HCT116 (cell line): Measurements from ENCODE around the gene ABHD12B.
A peak's percentile ranks its signal among the peaks of the same experiment; 100 is the strongest.

Experiments
- CEBPB ChIP-seq: IDR thresholded peaks from 2 replicates; pipeline ENCODE4 v1.6.1; 2012; ENCODE audit warnings: low read depth
- EGR1 ChIP-seq: IDR thresholded peaks from 2 replicates; pipeline ENCODE4 v1.6.1; 2012; ENCODE audit warnings: low read depth
- ELF1 ChIP-seq: IDR thresholded peaks from 2 replicates; pipeline ENCODE4 v1.6.1; 2012; ENCODE audit warnings: low read depth, borderline replicate concordance
- EZH2 ChIP-seq: fragments of 200-600 bp; sonication (generic); IDR thresholded peaks from 2 replicates; pipeline ENCODE4 v1.6.1; 2017; ENCODE audit warnings: antibody characterized with exemption, mixed run types
- POLR2A ChIP-seq: IDR thresholded peaks from 2 replicates; pipeline ENCODE4 v1.7.0; 2011; ENCODE audit warnings: borderline replicate concordance; ENCODE audit not compliant: insufficient read depth, insufficient read length; ENCODE audit errors: extremely low read depth
- POLR2AphosphoS5 ChIP-seq: IDR thresholded peaks from 2 replicates; pipeline ENCODE4 v1.6.1; 2011; ENCODE audit warnings: mild to moderate bottlenecking, low read depth, low read length, moderate library complexity
- SP1 ChIP-seq: IDR thresholded peaks from 2 replicates; pipeline ENCODE4 v1.6.1; 2012; ENCODE audit warnings: low read depth
- TF ChIP-seq, protein P1 (sequence below), 3 experiments: fragments of 200-600 bp in 1 of 3; sonication (generic) in 1 of 3; IDR thresholded peaks in 2 of 3; conservative IDR thresholded peaks in 1 of 3; 2 replicates each; pipeline ENCODE4 v1.5.1; 2012 to 2017; ENCODE audit warnings: low read depth in 2 of 3, low read length in 2 of 3, antibody characterized with exemption in 1 of 3, borderline replicate concordance in 1 of 3, control low read depth in 1 of 3, mild to moderate bottlenecking in 1 of 3, mixed read lengths in 1 of 3, mixed run types in 1 of 3, moderate library complexity in 1 of 3; ENCODE audit not compliant: insufficient read depth in 1 of 3

DNA sequence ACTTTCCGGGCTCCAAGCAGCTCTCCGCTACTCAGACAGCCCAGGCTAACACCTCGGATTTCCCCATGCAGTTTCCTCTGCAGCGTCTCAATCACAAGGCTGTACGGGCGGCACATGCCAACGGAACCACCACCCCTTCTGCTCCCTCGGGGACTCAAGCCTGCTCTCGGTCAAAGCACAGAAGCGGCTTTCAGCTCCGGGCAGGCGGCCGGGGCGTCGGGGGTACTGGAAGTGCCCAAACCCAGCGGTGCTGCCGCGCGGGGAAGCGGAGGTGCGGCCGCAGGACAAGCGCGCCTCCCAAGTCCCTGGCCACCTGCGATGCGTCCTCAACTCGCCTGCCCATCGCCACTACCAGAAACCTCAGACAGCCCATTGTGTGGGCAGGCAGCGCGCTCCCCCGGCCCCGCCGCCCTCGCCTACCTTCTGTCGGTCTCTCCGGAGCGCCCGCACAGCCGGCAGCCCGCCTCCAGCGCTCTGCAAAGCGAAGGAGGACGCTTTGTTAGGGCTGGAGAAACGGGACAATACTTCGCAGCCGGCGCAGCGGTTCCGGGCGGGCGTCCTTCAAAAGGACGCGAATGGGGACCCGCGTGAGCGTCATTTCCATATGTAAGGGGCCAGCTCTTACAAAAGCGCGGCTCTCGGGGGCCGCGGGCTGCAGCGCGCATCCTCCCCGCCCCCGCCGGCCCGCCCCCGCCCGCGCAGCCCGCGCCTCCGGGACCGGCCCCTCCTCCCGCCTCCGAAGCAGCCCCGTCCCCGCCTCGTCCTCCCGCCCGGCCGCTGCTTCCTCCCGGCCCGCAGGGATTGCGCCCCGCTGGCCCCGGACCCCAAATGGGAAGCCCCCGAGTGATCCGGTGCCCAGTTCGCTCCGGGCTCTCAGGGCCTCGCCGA lies 41.6 kb upstream of the ABHD12B start:
- TF ChIP-seq EZH2 (no peak), POLR2A (no peak), POLR2AphosphoS5 (no peak), CEBPB (no peak), EGR1 (0 out of 2 replicates have a peak, but pooled peaks have one; percentile 36), SP1 (no peak), ELF1 (no peak)
- TF ChIP-seq, protein P1, sequence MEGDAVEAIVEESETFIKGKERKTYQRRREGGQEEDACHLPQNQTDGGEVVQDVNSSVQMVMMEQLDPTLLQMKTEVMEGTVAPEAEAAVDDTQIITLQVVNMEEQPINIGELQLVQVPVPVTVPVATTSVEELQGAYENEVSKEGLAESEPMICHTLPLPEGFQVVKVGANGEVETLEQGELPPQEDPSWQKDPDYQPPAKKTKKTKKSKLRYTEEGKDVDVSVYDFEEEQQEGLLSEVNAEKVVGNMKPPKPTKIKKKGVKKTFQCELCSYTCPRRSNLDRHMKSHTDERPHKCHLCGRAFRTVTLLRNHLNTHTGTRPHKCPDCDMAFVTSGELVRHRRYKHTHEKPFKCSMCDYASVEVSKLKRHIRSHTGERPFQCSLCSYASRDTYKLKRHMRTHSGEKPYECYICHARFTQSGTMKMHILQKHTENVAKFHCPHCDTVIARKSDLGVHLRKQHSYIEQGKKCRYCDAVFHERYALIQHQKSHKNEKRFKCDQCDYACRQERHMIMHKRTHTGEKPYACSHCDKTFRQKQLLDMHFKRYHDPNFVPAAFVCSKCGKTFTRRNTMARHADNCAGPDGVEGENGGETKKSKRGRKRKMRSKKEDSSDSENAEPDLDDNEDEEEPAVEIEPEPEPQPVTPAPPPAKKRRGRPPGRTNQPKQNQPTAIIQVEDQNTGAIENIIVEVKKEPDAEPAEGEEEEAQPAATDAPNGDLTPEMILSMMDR (IDR thresholded peaks at IDR 0.05 in 2 of 3, conservative IDR thresholded peaks at IDR 0.05 in 1 of 3; ENCODE audit: borderline replicate concordance in 1 of 3, insufficient read depth in 1 of 3, low read depth in 2 of 3, low read length in 2 of 3) = no peak
